H1 (cell line): Measurements from ENCODE around the gene SRRM2. TPM values are rescaled to one million over a fixed set of nuclear protein-coding genes. Genes with fewer than 3 reads are reported as not detected.

Source experiments
- CTCF ChIA-PET: fragments of 300-600 bp; sonication (Branson Sonifier 250); formaldehyde crosslinking; loops from one replicate; lab custom pipeline; 2021; ENCODE audit not compliant: partially characterized antibody; lab: Charles Lee
- POLR2A ChIA-PET: fragments of 300-600 bp; sonication (Branson Sonifier 250); formaldehyde crosslinking; loops from one replicate; lab custom pipeline; 2021; ENCODE audit warnings: inconsistent platforms; ENCODE audit not compliant: partially characterized antibody; lab: Charles Lee
- DNase-seq, 2 experiments: peaks; one replicate each; pipeline versions ENCODE4 v3.0.0 to v3.0.0-alpha.2; 2010 to 2022; ENCODE audit warnings: low spot score in 2 of 2, low read depth in 1 of 2, mixed read lengths in 1 of 2
- FAIRE-seq: peaks from 2 replicates; lab custom pipeline; 2011; peaks lifted over from hg19 to GRCh38; lab: Jason Lieb, UNC
- H2AFZ ChIP-seq: 2 replicates; pipeline ENCODE4 v1.8.1; 2012; ENCODE audit warnings: low read length, inconsistent platforms
- H2AK5ac ChIP-seq: 2 replicates; pipeline ENCODE4 v1.6.1; 2013; ENCODE audit warnings: low read depth, low read length
- H2BK120ac ChIP-seq: replicated peaks from 2 replicates; pipeline ENCODE3; 2013; ENCODE audit warnings: low read depth, low read length, inconsistent platforms
- H2BK12ac ChIP-seq: 2 replicates; pipeline ENCODE4 v1.6.1; 2013; ENCODE audit warnings: low read depth, low read length
- H2BK15ac ChIP-seq: 2 replicates; pipeline ENCODE4 v1.6.1; 2013; ENCODE audit warnings: low read length
- H2BK20ac ChIP-seq: 2 replicates; pipeline ENCODE4 v1.6.1; 2013; ENCODE audit warnings: low read length
- H2BK5ac ChIP-seq: 2 replicates; pipeline ENCODE4 v1.6.1; 2013; ENCODE audit warnings: low read depth, low read length
- H3K14ac ChIP-seq: 2 replicates; pipeline ENCODE4 v1.6.1; 2013; ENCODE audit warnings: inconsistent platforms; ENCODE audit not compliant: insufficient read length
- H3K18ac ChIP-seq: 2 replicates; pipeline ENCODE4 v1.6.1; 2013; ENCODE audit warnings: low read length; ENCODE audit errors: extremely low read depth
- H3K23ac ChIP-seq: 2 replicates; pipeline ENCODE4 v1.6.1; 2013; ENCODE audit warnings: inconsistent platforms; ENCODE audit not compliant: insufficient read length
- H3K23me2 ChIP-seq: 2 replicates; pipeline ENCODE4 v1.6.1; 2013; ENCODE audit warnings: low read depth, low read length
- H3K27ac ChIP-seq: 2 replicates; pipeline ENCODE4 v1.6.1; 2011; ENCODE audit warnings: low read depth, low read length, inconsistent platforms
- H3K27me3 ChIP-seq, 4 experiments: replicated peaks in 1 of 4; 1 replicate in 1 of 4; 2 replicates in 3 of 4; pipeline versions ENCODE4 v1.6.1 to v1.8.1; 2011 to 2013; ENCODE audit warnings: low read length in 3 of 4, mild to moderate bottlenecking in 3 of 4, inconsistent platforms in 2 of 4, mixed read lengths in 2 of 4, moderate library complexity in 1 of 4; ENCODE audit not compliant: control insufficient read depth in 3 of 4, insufficient read depth in 3 of 4; ENCODE audit errors: extremely low read depth in 1 of 4
- H3K36me3 ChIP-seq, 4 experiments: 2 replicates each; pipeline versions ENCODE4 v1.6.1 to v1.8.1; 2011 to 2013; ENCODE audit warnings: mild to moderate bottlenecking in 4 of 4, low read length in 3 of 4, moderate library complexity in 2 of 4, control low read depth in 1 of 4, inconsistent platforms in 1 of 4; ENCODE audit not compliant: insufficient read depth in 4 of 4, control insufficient read depth in 2 of 4
- H3K4ac ChIP-seq: replicated peaks from 2 replicates; pipeline ENCODE3; 2013; ENCODE audit warnings: low read length, low read depth, mixed read lengths, inconsistent platforms; ENCODE audit not compliant: insufficient read length
- H3K4me1 ChIP-seq, 4 experiments: replicated peaks in 1 of 4; 1 replicate in 1 of 4; 2 replicates in 3 of 4; pipeline versions ENCODE4 v1.6.1 to v1.8.1; 2011 to 2013; ENCODE audit warnings: low read length in 3 of 4, inconsistent platforms in 2 of 4, mixed read lengths in 1 of 4; ENCODE audit not compliant: insufficient read depth in 4 of 4, control insufficient read depth in 3 of 4
- H3K4me2 ChIP-seq, 2 experiments: 2 replicates each; pipeline versions ENCODE4 v1.6.1 to v1.8.1; 2011 to 2013; ENCODE audit warnings: low read depth in 2 of 2, low read length in 2 of 2, control low read depth in 1 of 2, inconsistent platforms in 1 of 2, mild to moderate bottlenecking in 1 of 2; ENCODE audit not compliant: insufficient read depth in 1 of 2
- H3K4me3 ChIP-seq, 4 experiments: fragments of 200-600, 300-600 bp in 1 of 4; sonication (generic), shearing (Covaris generic), sonication (Bioruptor Twin) in 1 of 4; 2 replicates each; pipeline versions ENCODE4 v1.5.1 to v1.8.1; 2011 to 2016; ENCODE audit warnings: low read length in 4 of 4, low read depth in 3 of 4, control low read depth in 2 of 4, inconsistent platforms in 2 of 4, mild to moderate bottlenecking in 2 of 4, mixed read lengths in 1 of 4, moderate library complexity in 1 of 4; ENCODE audit not compliant: insufficient read depth in 2 of 4; ENCODE audit errors: extremely low read depth in 1 of 4
- H3K56ac ChIP-seq: replicated peaks from 2 replicates; pipeline ENCODE3; 2013; ENCODE audit warnings: low read depth, mild to moderate bottlenecking, mixed read lengths, low read length, inconsistent platforms; ENCODE audit not compliant: insufficient read length
- H3K79me1 ChIP-seq: 2 replicates; pipeline ENCODE4 v1.6.1; 2013; ENCODE audit warnings: low read depth, low read length, control low read depth
- H3K79me2 ChIP-seq, 2 experiments: 2 replicates each; pipeline versions ENCODE4 v1.6.1 to v1.8.1; 2012 to 2013; ENCODE audit warnings: low read length in 2 of 2, mild to moderate bottlenecking in 2 of 2, inconsistent platforms in 1 of 2; ENCODE audit not compliant: insufficient read depth in 2 of 2, control insufficient read depth in 1 of 2
- H3K9ac ChIP-seq, 4 experiments: replicated peaks in 1 of 4; 1 replicate in 1 of 4; 2 replicates in 3 of 4; pipeline versions ENCODE4 v1.6.1 to v1.8.1; 2011 to 2013; ENCODE audit warnings: low read depth in 3 of 4, low read length in 3 of 4, control low read depth in 2 of 4, mild to moderate bottlenecking in 2 of 4, moderate library complexity in 2 of 4, inconsistent platforms in 1 of 4; ENCODE audit errors: extremely low read depth in 1 of 4
- H3K9me3 ChIP-seq, 2 experiments: 2 replicates each; pipeline versions ENCODE4 v1.6.1 to v1.8.1; 2012 to 2013; ENCODE audit warnings: mild to moderate bottlenecking in 2 of 2, moderate library complexity in 2 of 2, control low read depth in 1 of 2, inconsistent platforms in 1 of 2, low read depth in 1 of 2, low read length in 1 of 2, mixed read lengths in 1 of 2; ENCODE audit not compliant: insufficient read depth in 2 of 2
- H4K20me1 ChIP-seq, 2 experiments: replicated peaks in 1 of 2; 2 replicates each; pipeline versions ENCODE3 to v1.8.1; 2011 to 2013; ENCODE audit warnings: inconsistent platforms in 2 of 2, low read length in 2 of 2, mild to moderate bottlenecking in 1 of 2; ENCODE audit not compliant: insufficient read depth in 2 of 2, control insufficient read depth in 1 of 2
- H4K5ac ChIP-seq: 2 replicates; pipeline ENCODE4 v1.6.1; 2013; ENCODE audit warnings: low read length, low read depth, mixed read lengths, inconsistent platforms; ENCODE audit not compliant: insufficient read length
- H4K8ac ChIP-seq: 2 replicates; pipeline ENCODE4 v1.8.0; 2013; ENCODE audit warnings: mild to moderate bottlenecking, moderate library complexity, low read length, inconsistent platforms; ENCODE audit not compliant: insufficient read depth; ENCODE audit errors: extremely low read depth
- H4K91ac ChIP-seq: replicated peaks from 2 replicates; pipeline ENCODE3; 2013; ENCODE audit warnings: low read length, mixed read lengths, inconsistent platforms; ENCODE audit not compliant: insufficient read length
- EZH2 ChIP-seq: fragments of 200-600 bp; sonication (generic); IDR thresholded peaks from 2 replicates; pipeline ENCODE4 v1.7.1; 2012; ENCODE audit warnings: low read depth, mild to moderate bottlenecking, moderate library complexity, low read length, inconsistent platforms; ENCODE audit not compliant: severe bottlenecking
- KDM1A ChIP-seq: fragments of 200-600, 300-600 bp; sonication (generic); IDR thresholded peaks from 2 replicates; pipeline ENCODE4 v1.7.1; 2016; ENCODE audit warnings: mild to moderate bottlenecking, low read length, borderline replicate concordance
- WGBS, 2 experiments: shearing (Covaris generic) in 1 of 2; methylation state at CpG; one replicate each; pipeline versions ENCODE4 v1.1.6 to v1.1.7; 2013 to 2015; ENCODE audit warnings: low lambda C conversion rate in 2 of 2, mixed read lengths in 2 of 2, inconsistent platforms in 1 of 2, low coverage in 1 of 2, missing lambda C conversion rate in 1 of 2; ENCODE audit not compliant: insufficient replicate concordance in 2 of 2, insufficient coverage in 1 of 2, insufficient read length in 1 of 2; ENCODE audit errors: extremely low coverage in 1 of 2, missing lambda C conversion rate in 1 of 2; 5-methylcytosine and 5-hydroxymethylcytosine counted together
- polyA plus RNA-seq, 7 experiments: library from polyadenylated mRNA; depleted of rRNA in 3 of 7; stranded (reverse) in 5 of 7; unstranded in 2 of 7; fragments of >200 nt in 5 of 7; fragments of 200-250 nt in 2 of 7; gene quantifications; 1 replicate in 5 of 7; 2 replicates in 1 of 7; 4 replicates in 1 of 7; pipeline versions ENCODE4 v1.2.1 to v1.2.3, GENCODE V29; 2011 to 2013; ENCODE audit warnings: missing spikeins in 2 of 7, mixed read lengths in 2 of 7
- total RNA-seq: library from RNA; stranded (reverse); fragmentation: NEBNext Ultra II Directional; extraction: Animal tissue kit (Norgen Biotek cat#: 25700); gene quantifications from 2 replicates; pipeline ENCODE4 v1.2.1, GENCODE V29; 2021

SRRM2 gene
- total and polyA plus RNA-seq, 2 of the 8 experiments (the other 6 are each of a cell fraction or from before 2014, with no cell fraction given): 300 to 579 TPM

- Histone ChIP-seq H3K79me2 (no peaks in the 10 kb centered on the region), H2BK20ac (no peak overlapping the region), H2BK5ac (no peak overlapping the region), H3K4me1 (peaks cover 0 to 6% (median 2%) of the 10 kb centered on the region in 4 experiments; a peak in 3 of 7 replicates), H4K5ac (no peak overlapping the region), H3K79me1 (no peaks in the 10 kb centered on the region), H2BK12ac (no peak overlapping the region), H3K9ac (no peak overlapping the region), H3K4me2 (no peak overlapping the region), H3K56ac (no peak overlapping the region), H3K4ac (no peak overlapping the region), H3K4me3 (no peak overlapping the region), H3K27ac (no peak overlapping the region), H3K18ac (no peak overlapping the region), H3K9me3 (no peaks in the 10 kb centered on the region), H3K23me2 (peaks cover 2% of the 10 kb centered on the region; the same call in 1 of the 2 replicates), H2BK120ac (no peak overlapping the region), H2AFZ (no peak overlapping the region), H3K36me3 (no peaks in the 10 kb centered on the region), H3K14ac (no peak overlapping the region), H2AK5ac (0 out of 2 replicates have a peak overlapping the region, but pooled peaks have one; percentile 24), H3K23ac (no peak overlapping the region), H4K91ac (no peak overlapping the region), H4K8ac (peak overlapping the region; percentile 25; the same call in 1 of the 2 replicates), H4K20me1 (peaks cover 9 to 12% of the 10 kb centered on the region in 2 experiments), H2BK15ac (no peak overlapping the region), H3K27me3 (no peaks in the 10 kb centered on the region; a peak in 1 of 7 replicates)
- FAIRE-seq (no peak), DNase-seq (no peak)
- TF ChIP-seq EZH2 (no peak), KDM1A (no peak)
- POLR2A ChIA-PET: interaction anchor here (0.8 to 1.4 kb wide), 3 partner anchors 9 to 80 kb away, joined by 3 to 4 read pairs (median 3); no protein-coding TSS in a partner anchor
- WGBS, 2 experiments: 89% methylated on average over 26 of the region's 28 CpGs; no CpG with 5 or more reads in 1 of the 2 experiments
- CTCF ChIA-PET: interaction anchor here (0.7 to 1.3 kb wide), 4 partner anchors 11 to 266 kb away, joined by 3 to 4 read pairs (median 4); partner anchors contain the start of gene PKMYT1
These were observed 38.3 kb upstream of the SRRM2 start for GRCh38 chr16:2713985-2714774.
